Osteoblast (primary cell): ENCODE data around the gene RELN. TPM values are rescaled to one million over a fixed set of nuclear protein-coding genes. Genes with fewer than 3 reads are reported as not detected.

Experiments used
- DNase-seq: peaks from one replicate; pipeline ENCODE4 v3.0.0; 2011; ENCODE audit warnings: low spot score, mixed read lengths; ENCODE audit not compliant: insufficient read length; ENCODE audit errors: missing footprints
- H2AFZ ChIP-seq: 2 replicates; pipeline ENCODE4 v1.6.0; 2011; ENCODE audit warnings: mild to moderate bottlenecking, low read length
- H3K27ac ChIP-seq: 2 replicates; pipeline ENCODE4 v1.5.1; 2011; ENCODE audit warnings: mild to moderate bottlenecking, low read depth, low read length, moderate library complexity
- H3K27me3 ChIP-seq: 2 replicates; pipeline ENCODE4 v1.6.0; 2012; ENCODE audit warnings: mild to moderate bottlenecking, control low read depth, inconsistent platforms, low read length, moderate library complexity; ENCODE audit not compliant: insufficient read depth
- H3K36me3 ChIP-seq: 2 replicates; pipeline ENCODE4 v1.5.1; 2011; ENCODE audit warnings: mild to moderate bottlenecking, low read length, control low read depth, moderate library complexity; ENCODE audit not compliant: insufficient read depth
- H3K4me1 ChIP-seq: 2 replicates; pipeline ENCODE4 v1.5.1; 2011; ENCODE audit warnings: mild to moderate bottlenecking, low read length, control low read depth, moderate library complexity; ENCODE audit not compliant: insufficient read depth
- H3K4me2 ChIP-seq: 2 replicates; pipeline ENCODE4 v1.6.0; 2011; ENCODE audit warnings: mild to moderate bottlenecking, low read length; ENCODE audit not compliant: insufficient read depth
- H3K4me3 ChIP-seq: fragments of 200-600 bp; sonication (generic); 3 replicates; pipeline ENCODE4 v1.5.1; 2012; ENCODE audit warnings: mild to moderate bottlenecking, low read length, inconsistent platforms; ENCODE audit not compliant: insufficient read depth
- H3K79me2 ChIP-seq: 2 replicates; pipeline ENCODE4 v1.6.0; 2012; ENCODE audit warnings: mild to moderate bottlenecking, low read length, control low read depth, inconsistent platforms; ENCODE audit not compliant: insufficient read depth
- H3K9me3 ChIP-seq: 2 replicates; pipeline ENCODE4 v1.5.1; 2011; ENCODE audit warnings: low read depth, low read length, control low read depth
- H4K20me1 ChIP-seq: 2 replicates; pipeline ENCODE4 v1.6.0; 2012; ENCODE audit warnings: mild to moderate bottlenecking, low read length, control low read depth; ENCODE audit not compliant: insufficient read depth
- total RNA-seq: library from RNA; depleted of rRNA; stranded (reverse); fragments of >200 nt; gene quantifications from 2 replicates; pipeline ENCODE4 v1.2.3, GENCODE V29; 2012
- TF ChIP-seq, protein P1 (sequence below): IDR thresholded peaks from 2 replicates; pipeline ENCODE4 v1.5.1; 2011; ENCODE audit warnings: mild to moderate bottlenecking, low read depth, low read length, moderate library complexity; ENCODE audit errors: extremely low read depth

RELN gene
- total RNA-seq, 1 donor, result 0.36 TPM

GRCh38 chr7:103887853-103888602 lies 101.4 kb downstream of the RELN start:
- no peak overlapping the region for H2AFZ ChIP-seq
- H3K4me1 ChIP-seq, result no peaks in the 10 kb centered on the region
- no peak overlapping the region for H3K4me2 ChIP-seq
- H3K9me3 ChIP-seq, result no peaks in the 10 kb centered on the region
- DNase-seq, result no peak
- TF ChIP-seq, protein P1, sequence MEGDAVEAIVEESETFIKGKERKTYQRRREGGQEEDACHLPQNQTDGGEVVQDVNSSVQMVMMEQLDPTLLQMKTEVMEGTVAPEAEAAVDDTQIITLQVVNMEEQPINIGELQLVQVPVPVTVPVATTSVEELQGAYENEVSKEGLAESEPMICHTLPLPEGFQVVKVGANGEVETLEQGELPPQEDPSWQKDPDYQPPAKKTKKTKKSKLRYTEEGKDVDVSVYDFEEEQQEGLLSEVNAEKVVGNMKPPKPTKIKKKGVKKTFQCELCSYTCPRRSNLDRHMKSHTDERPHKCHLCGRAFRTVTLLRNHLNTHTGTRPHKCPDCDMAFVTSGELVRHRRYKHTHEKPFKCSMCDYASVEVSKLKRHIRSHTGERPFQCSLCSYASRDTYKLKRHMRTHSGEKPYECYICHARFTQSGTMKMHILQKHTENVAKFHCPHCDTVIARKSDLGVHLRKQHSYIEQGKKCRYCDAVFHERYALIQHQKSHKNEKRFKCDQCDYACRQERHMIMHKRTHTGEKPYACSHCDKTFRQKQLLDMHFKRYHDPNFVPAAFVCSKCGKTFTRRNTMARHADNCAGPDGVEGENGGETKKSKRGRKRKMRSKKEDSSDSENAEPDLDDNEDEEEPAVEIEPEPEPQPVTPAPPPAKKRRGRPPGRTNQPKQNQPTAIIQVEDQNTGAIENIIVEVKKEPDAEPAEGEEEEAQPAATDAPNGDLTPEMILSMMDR, result no peak
- H4K20me1 ChIP-seq, result no peaks in the 10 kb centered on the region
- H3K36me3 ChIP-seq, result no peaks in the 10 kb centered on the region
- H3K4me3 ChIP-seq, result no peak overlapping the region
- H3K79me2 ChIP-seq, result no peaks in the 10 kb centered on the region
- no peak overlapping the region for H3K27ac ChIP-seq
- no peaks in the 10 kb centered on the region for H3K27me3 ChIP-seq

DNA sequence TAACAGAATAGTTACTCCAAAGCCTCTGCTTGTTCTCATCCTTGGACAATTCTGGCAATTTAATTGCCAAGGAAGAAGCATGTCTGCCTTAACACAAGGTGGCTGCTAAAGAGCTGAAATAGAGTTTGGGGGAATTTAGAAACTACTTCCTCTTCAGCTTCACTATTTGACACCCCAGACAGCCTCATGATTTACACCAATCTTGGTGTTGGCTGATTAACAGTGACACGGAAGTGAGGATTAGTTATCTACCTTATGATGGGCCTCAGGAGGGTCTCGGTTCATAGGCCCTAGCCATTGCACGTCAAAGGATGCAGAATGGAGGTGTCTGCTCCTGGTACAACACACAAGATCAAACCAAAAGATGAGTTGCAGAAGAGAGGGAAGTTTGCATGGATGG lies 102.4 kb downstream of the RELN start:
- Histone ChIP-seq H3K4me3 (no peak overlapping the region), H3K9me3 (no peaks in the 10 kb centered on the region), H3K27ac (no peak overlapping the region), H3K4me2 (no peak overlapping the region), H3K79me2 (no peaks in the 10 kb centered on the region), H3K4me1 (no peaks in the 10 kb centered on the region), H3K36me3 (no peaks in the 10 kb centered on the region), H3K27me3 (no peaks in the 10 kb centered on the region), H2AFZ (no peak overlapping the region), H4K20me1 (no peaks in the 10 kb centered on the region)
- DNase-seq, result no peak
- TF ChIP-seq, protein P1, result no peak

DNA sequence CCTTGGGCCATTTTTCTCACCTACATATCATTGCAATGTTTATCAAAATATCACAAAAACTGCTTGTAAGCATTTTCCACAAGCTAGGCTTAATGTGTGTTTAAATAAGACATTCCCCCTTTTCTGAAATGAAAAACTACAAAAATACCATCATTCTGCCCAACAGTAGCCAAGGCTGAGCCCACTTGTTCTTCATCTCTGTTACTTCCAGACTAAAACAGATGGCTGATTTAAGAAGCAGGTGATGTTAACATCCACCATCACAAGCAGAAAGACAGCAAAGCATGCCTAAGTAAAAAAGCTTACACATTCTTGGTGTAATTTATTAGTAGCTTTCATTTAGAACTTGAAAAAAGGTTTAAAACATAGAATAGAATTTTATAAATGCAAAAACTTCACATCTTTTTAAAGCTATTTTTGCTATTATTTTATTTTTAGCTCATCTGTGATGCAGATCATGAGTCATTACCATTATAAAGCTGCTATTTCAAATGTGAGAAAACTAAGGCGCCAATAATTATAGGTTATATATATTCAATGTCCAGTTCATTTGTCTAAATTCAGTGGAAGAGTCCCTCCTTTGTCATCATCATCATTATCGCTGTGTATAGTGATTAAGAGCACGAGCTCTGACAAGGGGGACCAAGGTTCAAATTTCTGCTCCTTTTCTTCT lies 109.4 kb downstream of the RELN start:
- Histone ChIP-seq H3K4me3 (no peak overlapping the region), H3K36me3 (no peaks in the 10 kb centered on the region)
- no peak for DNase-seq

DNA sequence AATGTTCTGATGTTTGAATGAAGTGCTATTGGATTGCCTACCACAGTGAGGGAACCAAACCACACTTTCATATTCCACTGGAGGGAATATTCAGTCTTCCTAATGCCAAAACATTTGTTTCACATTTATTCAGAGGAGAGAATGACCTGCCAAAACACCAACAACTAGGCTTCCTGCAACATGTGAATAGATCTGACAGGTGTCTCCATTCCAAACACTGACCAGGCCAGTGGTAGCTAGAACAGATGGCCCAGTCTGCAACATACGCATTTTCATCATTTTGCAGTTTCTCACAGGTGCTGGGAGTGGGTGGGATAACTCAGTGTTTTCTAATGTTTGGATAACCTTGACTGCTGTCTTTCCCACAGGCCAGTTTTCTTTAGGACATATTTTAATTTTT lies 110.0 kb downstream of the RELN start:
- TF ChIP-seq, protein P1, result no peak
- Histone ChIP-seq H3K4me3 (no peak overlapping the region), H4K20me1 (no peaks in the 10 kb centered on the region), H3K4me2 (no peak overlapping the region), H3K79me2 (no peaks in the 10 kb centered on the region), H3K4me1 (no peaks in the 10 kb centered on the region), H2AFZ (no peak overlapping the region), H3K27ac (no peak overlapping the region), H3K9me3 (no peaks in the 10 kb centered on the region), H3K36me3 (no peaks in the 10 kb centered on the region), H3K27me3 (no peaks in the 10 kb centered on the region)
- DNase-seq, result no peak

More for the DNA sequence above, 109.4 kb downstream of the RELN start:
- Histone ChIP-seq H3K4me1 (no peaks in the 10 kb centered on the region), H3K4me2 (no peak overlapping the region), H3K79me2 (no peaks in the 10 kb centered on the region), H3K27me3 (no peaks in the 10 kb centered on the region), H3K9me3 (no peaks in the 10 kb centered on the region), H3K27ac (no peak overlapping the region), H4K20me1 (no peaks in the 10 kb centered on the region), H2AFZ (no peak overlapping the region)
- TF ChIP-seq, protein P1, result no peak
